HuH-7 (cell line): Measurements from ENCODE around the gene FBXO31.

Experiments used
- DNase-seq: peaks from one replicate; pipeline ENCODE4 v3.0.0; 2011; ENCODE audit warnings: low spot score

Gene FBXO31

GRCh38 chr16:87327798-87328495 is 55.6 kb downstream of the FBXO31 start:
- DNase-seq = no peak

- DNase-seq = no peak
Observed at GRCh38 chr16:87326151-87326571, 57.4 kb downstream of the FBXO31 start.

DNA sequence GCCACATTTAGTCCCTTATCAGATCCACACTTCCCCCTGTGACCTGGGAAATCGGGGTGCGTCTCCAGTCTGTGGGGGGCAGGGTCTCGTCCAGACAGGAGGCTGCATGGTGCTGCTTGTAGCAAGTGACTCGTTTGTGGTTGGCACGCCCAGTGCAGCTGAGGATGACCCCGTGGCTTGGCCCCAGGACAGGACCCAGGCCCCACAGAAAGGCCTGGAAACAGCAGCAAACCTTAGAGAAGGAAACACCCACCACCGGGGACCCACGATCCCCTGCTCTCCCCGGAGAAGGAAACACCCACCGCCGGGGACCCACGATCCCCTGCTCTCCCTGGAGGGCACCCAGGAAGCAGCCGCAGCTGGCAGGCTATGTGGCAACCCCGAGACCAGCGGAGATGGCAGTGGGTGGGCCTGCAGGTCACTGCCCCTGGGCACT is 58.1 kb downstream of the FBXO31 start:
- no peak for DNase-seq

DNA sequence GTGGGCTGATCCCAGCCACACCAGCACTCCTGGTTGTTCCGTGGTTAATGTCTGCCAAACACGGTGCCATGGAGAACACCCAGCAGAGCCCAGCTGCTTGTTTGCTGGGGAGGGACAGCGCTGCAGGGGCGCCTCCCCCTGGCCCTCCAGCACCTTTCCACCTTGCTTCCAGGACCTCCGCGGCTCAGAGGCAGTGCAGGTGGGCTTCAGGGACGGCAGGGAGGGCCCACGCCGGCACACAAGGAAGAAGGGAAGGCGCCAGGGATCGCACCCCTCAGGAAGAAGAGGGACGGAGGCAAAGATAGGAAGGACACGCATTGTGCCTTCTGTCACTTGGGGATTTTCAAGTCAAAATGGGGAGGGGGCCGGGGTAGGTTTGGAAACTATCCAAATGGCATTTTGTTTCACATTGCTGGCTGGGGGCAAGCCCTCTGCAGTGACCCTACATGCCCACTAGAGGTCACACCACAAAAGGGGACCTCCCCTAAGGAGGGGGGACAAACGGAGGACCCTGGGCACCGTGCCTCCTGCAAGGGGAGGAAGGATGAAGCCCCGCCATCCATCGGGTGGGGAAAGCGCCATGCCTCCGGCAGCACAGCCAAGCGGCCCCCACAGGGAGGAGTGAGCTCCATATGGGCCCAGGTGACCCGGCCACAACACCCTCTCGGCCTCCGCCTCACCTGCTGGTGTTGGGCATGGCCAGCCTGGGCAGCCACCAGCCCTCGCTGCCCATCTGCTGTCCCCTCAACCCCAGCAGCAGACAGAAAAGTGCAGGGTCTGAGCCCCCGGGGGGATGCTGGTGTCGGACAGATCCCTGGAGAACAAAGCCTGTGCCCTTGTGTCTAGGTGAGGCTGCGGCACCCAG is 58.9 kb downstream of the FBXO31 start:
- peak; percentile 96 for DNase-seq

DNA sequence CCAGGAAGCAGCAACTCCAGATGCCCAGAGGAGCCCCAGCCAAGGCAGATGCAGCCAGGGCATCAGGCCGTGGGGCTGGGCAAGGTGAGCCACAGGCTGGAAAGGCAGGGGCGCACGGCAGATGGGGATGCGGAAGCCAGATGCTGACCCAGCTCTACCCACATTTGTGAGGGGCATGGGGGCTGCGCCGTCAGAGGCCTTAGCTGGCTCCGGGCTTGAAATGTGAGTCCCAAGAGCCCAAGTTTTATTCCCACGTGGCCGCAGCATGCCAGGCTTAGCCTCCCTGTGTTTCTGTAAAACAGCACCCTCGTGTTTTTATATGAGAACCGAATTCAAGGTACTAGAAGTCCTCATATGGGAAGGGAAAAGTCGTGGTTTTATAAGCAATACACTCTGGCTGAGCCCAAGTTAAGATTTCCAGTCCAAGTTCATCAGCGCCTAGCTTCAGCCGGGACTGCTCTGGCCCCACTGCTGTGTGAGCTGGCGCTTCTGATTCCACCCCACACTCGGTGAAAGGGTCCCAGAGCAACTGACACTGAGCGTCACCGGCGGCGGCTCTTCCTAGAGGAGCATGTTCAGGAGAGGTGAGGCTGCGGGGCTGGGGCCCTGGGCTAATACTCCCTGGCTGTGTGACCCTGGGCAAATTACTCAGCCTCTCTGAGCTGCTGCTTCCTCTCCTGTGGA is 59.7 kb downstream of the FBXO31 start:
- no peak for DNase-seq

GRCh38 chr16:87322833-87323726 is 60.5 kb downstream of the FBXO31 start:
- DNase-seq = no peak

GRCh38 chr16:87322360-87322759 is 61.2 kb downstream of the FBXO31 start:
- DNase-seq = no peak

DNA sequence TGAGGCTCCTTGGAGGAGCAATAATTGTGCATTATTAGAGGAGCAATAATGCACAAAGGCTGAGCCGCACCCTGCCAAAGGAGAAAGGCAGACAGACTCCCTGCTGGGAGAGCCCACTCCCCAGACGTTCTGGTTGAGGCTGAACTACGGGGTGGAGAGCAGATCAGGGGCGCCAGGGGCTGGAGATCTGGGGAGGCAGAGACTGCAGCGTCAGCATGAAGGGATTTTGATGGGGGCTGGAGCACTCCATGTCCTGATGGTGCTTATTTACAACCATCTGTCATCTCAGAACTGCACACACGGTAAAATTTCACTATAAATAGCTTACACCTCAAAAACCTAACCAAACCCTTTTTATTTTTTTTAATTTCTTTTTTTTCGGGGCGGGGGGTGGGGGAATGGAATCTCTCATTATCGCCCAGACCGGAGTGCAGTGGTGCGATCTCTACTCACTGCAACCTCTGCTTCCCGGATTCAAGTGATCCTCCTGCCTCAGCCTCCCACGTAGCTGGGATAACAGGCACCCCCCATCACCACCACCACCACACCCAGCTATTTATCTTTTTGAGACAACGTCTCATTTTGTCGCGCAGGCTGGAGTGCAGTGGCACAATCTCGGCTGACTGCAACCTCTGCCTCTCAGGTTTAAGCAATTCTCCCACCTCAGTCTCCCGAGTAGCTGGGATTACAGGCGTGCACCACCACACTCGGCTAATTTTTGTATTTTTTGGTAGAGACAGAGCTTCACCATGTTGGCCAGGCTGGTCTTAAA is 62.1 kb downstream of the FBXO31 start:
- DNase-seq = no peak

- DNase-seq = no peak
Observed at GRCh38 chr16:87320510-87321227, 62.9 kb downstream of the FBXO31 start.

- no peak for DNase-seq
Observed at GRCh38 chr16:87319997-87320491, 63.5 kb downstream of the FBXO31 start.

DNA sequence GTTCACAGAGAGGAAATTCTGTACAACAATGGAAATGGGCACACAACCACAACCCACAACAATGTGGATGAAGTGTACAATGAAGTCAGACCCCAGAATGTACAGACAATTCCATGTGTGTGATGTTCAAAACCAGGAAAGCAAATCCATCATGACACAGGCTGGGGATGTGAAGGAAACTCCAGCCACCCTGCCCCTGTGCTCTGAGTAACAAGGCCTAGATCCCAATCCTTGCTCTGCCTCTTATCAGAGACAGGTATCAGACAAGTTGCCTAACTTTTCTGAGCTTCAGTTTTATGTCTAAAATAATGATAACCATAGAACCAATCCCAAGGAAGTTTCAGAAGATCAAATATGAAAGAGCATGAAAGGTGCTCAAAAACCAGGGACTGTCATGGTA is 64.6 kb downstream of the FBXO31 start:
- no peak for DNase-seq

DNA sequence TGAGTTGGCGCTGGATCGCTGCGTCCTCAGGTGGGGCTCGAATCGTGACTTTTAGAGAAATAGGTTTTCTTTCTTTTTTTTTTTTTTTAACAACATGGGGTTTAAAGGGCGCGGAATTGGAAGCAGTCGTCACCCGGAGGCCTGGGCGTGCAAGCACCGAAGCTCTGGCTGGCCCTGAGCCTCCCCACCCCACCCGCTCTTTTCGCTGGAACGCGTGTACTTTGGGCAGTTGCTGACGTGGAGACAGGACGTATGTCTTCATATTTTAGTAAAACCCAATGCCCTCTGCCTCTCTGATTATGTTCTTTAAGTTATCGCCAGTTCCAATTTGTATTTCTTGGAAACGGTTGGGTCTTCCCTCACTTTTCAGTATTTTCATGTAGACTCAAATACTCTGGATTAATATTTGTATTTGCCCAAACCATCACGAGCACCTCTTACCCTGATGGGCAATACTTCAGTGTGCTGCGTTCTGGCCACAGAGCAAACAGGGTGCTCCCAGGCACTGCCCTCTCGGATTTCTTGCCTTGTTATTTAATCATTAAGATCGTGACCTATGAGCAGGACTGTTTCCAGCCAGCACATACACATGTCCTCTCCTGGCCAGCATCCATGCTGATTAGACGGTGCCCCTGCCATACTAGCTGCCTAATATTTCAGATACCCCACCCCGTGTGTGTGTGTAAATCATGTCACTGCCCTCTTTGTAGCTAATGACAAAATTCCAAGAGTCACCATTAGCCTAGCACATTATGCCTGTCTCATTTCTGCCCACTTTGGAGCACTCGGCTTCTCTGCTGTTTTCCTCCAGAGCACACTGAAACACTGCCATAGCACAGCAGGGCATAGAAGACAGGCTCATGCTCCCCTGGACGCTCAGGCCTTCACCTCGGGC is 65.6 kb downstream of the FBXO31 start:
- DNase-seq = peak; percentile 71

GRCh38 chr16:87316923-87317749 is 66.4 kb downstream of the FBXO31 start, which contains the start of gene C16orf95:
Gene C16orf95, minus strand, starts transcription at chr16:87317392. Its CDS starts 150 bp downstream, at chr16:87317242.
- DNase-seq = peak; percentile 100

GRCh38 chr16:87316450-87316922 is 67.1 kb downstream of the FBXO31 start:
- DNase-seq = no peak

GRCh38 chr16:87314990-87315420 is 68.6 kb downstream of the FBXO31 start:
- DNase-seq = no peak

- no peak for DNase-seq
Observed at GRCh38 chr16:87312008-87312407, 71.6 kb downstream of the FBXO31 start.

DNA sequence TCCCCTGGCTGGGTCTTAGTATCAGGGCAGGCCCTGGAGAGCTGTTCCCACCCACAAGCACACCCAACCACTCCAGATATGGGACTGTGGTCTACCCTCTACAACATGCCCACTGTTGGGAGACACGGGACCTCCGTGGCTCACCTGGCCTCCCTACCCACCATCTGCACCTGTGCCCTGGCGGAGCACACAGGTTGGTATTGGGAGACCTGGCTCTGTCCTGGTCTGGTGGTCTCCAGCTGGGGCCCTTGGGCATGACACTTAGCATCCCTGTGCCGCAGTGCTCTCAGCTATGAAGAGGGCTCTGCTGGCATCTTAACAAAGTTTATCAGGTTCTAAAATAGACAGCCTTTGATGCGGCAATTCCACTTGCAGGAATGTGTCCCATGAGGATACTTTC is 72.2 kb downstream of the FBXO31 start:
- no peak for DNase-seq

DNA sequence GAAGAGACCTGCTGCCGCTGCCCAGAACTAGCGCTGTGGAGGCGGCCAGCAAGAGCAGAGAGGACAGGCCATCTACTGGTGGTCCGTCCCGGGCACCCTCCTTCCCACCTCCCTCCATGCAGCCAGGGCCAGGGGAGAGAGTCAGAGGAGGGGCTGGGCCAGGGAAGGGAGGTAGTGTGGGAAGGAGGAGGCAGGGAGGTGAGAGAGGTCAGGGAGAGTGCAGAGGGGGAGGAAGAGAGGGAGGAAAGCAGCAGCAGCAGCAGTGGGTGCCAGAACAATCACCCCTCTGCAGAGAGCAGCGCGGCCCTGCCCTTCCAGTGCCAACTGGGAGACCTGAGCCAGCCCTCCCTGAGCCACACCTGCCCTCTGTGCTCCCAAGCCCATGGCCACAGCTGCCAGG is 73.0 kb downstream of the FBXO31 start:
- DNase-seq = no peak
